Fibroblast of lung (primary cell): ENCODE results near the gene SEC24B. TPM values are rescaled to one million over a fixed set of nuclear protein-coding genes. Genes with fewer than 3 reads are reported as not detected.

Source experiments
- DNase-seq, 2 donors: peaks; one replicate each; pipeline versions ENCODE4 v3.0.0 to v3.0.0-alpha.2; 2010; ENCODE audit warnings: low read depth in 2 of 2
- H2AFZ ChIP-seq: 2 replicates; pipeline ENCODE4 v1.5.1; 2012; ENCODE audit warnings: low read length, control low read depth, inconsistent platforms
- H3K27ac ChIP-seq: 2 replicates; pipeline ENCODE4 v1.5.1; 2011; ENCODE audit warnings: low read length, control low read depth; ENCODE audit not compliant: insufficient read depth
- H3K27me3 ChIP-seq: 2 replicates; pipeline ENCODE4 v1.5.1; 2011; ENCODE audit warnings: mild to moderate bottlenecking, low read length; ENCODE audit not compliant: control insufficient read depth, insufficient read depth
- H3K36me3 ChIP-seq: 2 replicates; pipeline ENCODE4 v1.5.1; 2011; ENCODE audit warnings: low read length; ENCODE audit not compliant: control insufficient read depth, insufficient read depth
- H3K4me1 ChIP-seq: 2 replicates; pipeline ENCODE4 v1.5.1; 2011; ENCODE audit warnings: low read length; ENCODE audit not compliant: control insufficient read depth, insufficient read depth; ENCODE audit errors: extremely low read depth
- H3K4me2 ChIP-seq: 2 replicates; pipeline ENCODE4 v1.5.1; 2011; ENCODE audit warnings: low read length, control low read depth; ENCODE audit not compliant: insufficient read depth; ENCODE audit errors: extremely low read depth
- H3K4me3 ChIP-seq, 4 experiments: fragments of 200-600 bp in 1 of 4; sonication (generic) in 1 of 4; replicated peaks in 1 of 4; 2 replicates each; pipeline ENCODE4 v1.5.1; 2011 to 2016; ENCODE audit warnings: low read length in 4 of 4, low read depth in 3 of 4, mild to moderate bottlenecking in 3 of 4, control low read depth in 2 of 4, inconsistent platforms in 1 of 4, mixed read lengths in 1 of 4; ENCODE audit not compliant: insufficient read depth in 1 of 4; ENCODE audit errors: control extremely low read depth in 1 of 4
- H3K79me2 ChIP-seq: 2 replicates; pipeline ENCODE4 v1.5.1; 2012; ENCODE audit warnings: mild to moderate bottlenecking, low read length, inconsistent platforms; ENCODE audit not compliant: control insufficient read depth, insufficient read depth
- H3K9ac ChIP-seq: 2 replicates; pipeline ENCODE4 v1.5.1; 2011; ENCODE audit warnings: mild to moderate bottlenecking, low read length, control low read depth; ENCODE audit not compliant: insufficient read depth
- H3K9me3 ChIP-seq: 2 replicates; pipeline ENCODE4 v1.5.1; 2012; ENCODE audit warnings: low read depth, low read length; ENCODE audit not compliant: control insufficient read depth, insufficient read depth
- H4K20me1 ChIP-seq: 2 replicates; pipeline ENCODE4 v1.5.1; 2011; ENCODE audit warnings: low read length; ENCODE audit not compliant: control insufficient read depth, insufficient read depth; ENCODE audit errors: extremely low read depth
- EZH2 ChIP-seq: IDR thresholded peaks from 2 replicates; pipeline ENCODE4 v1.5.1; 2012; ENCODE audit warnings: low read length, control low read depth, mild to moderate bottlenecking; ENCODE audit errors: missing control alignments
- polyA plus RNA-seq, 2 donors: library from polyadenylated mRNA; depleted of rRNA in 1 of 2; stranded (reverse) in 1 of 2; unstranded in 1 of 2; fragments of >200 nt; gene quantifications; 2 replicates each; pipeline ENCODE4 v1.2.1, GENCODE V29; 2011 to 2012; ENCODE audit warnings: missing spikeins in 1 of 2
- total RNA-seq: library from RNA; depleted of rRNA; stranded (reverse); fragments of >200 nt; gene quantifications from 2 replicates; pipeline ENCODE4 v1.2.1, GENCODE V29; 2014
- TF ChIP-seq, protein P1 (sequence below), 2 donors: IDR thresholded peaks in 1 of 2; conservative IDR thresholded peaks in 1 of 2; 1 replicate in 1 of 2; 2 replicates in 1 of 2; pipeline ENCODE4 v1.5.1; 2011 to 2012; ENCODE audit warnings: low read length in 2 of 2, control low read depth in 1 of 2, inconsistent platforms in 1 of 2, low read depth in 1 of 2, mild to moderate bottlenecking in 1 of 2

SEC24B gene
- total and polyA plus RNA-seq, 2 donors (not counting 1 experiment from before 2014, with no cell fraction given): 16.3 to 47.9 TPM

- Histone ChIP-seq H3K4me1 (no peaks in the 10 kb centered on the region), H3K9me3 (no peaks in the 10 kb centered on the region), H3K4me3 (no peak overlapping the region), H3K27me3 (no peaks in the 10 kb centered on the region), H3K9ac (no peak overlapping the region), H3K4me2 (no peak overlapping the region), H2AFZ (no peak overlapping the region), H3K36me3 (peaks cover 6% of the 10 kb centered on the region), H3K79me2 (no peaks in the 10 kb centered on the region), H3K27ac (no peak overlapping the region), H4K20me1 (no peaks in the 10 kb centered on the region)
- DNase-seq: no peak
- no peak for TF ChIP-seq EZH2
- TF ChIP-seq, protein P1, sequence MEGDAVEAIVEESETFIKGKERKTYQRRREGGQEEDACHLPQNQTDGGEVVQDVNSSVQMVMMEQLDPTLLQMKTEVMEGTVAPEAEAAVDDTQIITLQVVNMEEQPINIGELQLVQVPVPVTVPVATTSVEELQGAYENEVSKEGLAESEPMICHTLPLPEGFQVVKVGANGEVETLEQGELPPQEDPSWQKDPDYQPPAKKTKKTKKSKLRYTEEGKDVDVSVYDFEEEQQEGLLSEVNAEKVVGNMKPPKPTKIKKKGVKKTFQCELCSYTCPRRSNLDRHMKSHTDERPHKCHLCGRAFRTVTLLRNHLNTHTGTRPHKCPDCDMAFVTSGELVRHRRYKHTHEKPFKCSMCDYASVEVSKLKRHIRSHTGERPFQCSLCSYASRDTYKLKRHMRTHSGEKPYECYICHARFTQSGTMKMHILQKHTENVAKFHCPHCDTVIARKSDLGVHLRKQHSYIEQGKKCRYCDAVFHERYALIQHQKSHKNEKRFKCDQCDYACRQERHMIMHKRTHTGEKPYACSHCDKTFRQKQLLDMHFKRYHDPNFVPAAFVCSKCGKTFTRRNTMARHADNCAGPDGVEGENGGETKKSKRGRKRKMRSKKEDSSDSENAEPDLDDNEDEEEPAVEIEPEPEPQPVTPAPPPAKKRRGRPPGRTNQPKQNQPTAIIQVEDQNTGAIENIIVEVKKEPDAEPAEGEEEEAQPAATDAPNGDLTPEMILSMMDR (conservative IDR thresholded peaks at IDR 0.05 in 1 of 2, IDR thresholded peaks at IDR 0.05 in 1 of 2; ENCODE audit: low read depth in 1 of 2, low read length in 2 of 2): no peak
These were observed 98.6 kb downstream of the SEC24B start for GRCh38 chr4:109532182-109532581.

DNA sequence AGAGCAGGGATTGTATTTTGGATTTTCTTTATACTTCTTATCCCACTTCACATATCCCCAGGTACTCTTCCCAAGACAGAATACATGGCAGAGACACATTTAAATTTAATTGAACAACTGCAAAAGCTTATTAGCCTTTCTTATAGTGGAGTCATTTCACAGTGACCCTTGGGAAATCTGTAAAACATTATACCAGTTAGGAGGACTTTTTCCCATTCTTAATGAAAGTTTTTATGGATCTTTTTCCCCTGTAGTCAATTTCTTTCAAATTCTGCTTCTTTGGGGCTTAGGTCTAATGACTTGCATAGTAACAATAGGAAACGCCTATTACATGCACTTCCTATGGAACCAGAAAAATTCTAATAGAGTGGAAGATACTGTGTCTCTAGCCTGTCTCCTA, 111.8 kb downstream of the SEC24B start:
- H2AFZ ChIP-seq: no peak overlapping the region
- H3K27ac ChIP-seq: no peak overlapping the region
- no peak overlapping the region for H3K9ac ChIP-seq
- H3K9me3 ChIP-seq: no peaks in the 10 kb centered on the region
- H3K4me2 ChIP-seq: no peak overlapping the region
- H3K36me3 ChIP-seq: no peaks in the 10 kb centered on the region
- H3K79me2 ChIP-seq: no peaks in the 10 kb centered on the region
- no peaks in the 10 kb centered on the region for H4K20me1 ChIP-seq
- no peak for TF ChIP-seq EZH2
- TF ChIP-seq, protein P1 (conservative IDR thresholded peaks at IDR 0.05 in 1 of 2, IDR thresholded peaks at IDR 0.05 in 1 of 2; ENCODE audit: low read depth in 1 of 2, low read length in 2 of 2): no peak
- H3K27me3 ChIP-seq: no peaks in the 10 kb centered on the region
- no peaks in the 10 kb centered on the region for H3K4me1 ChIP-seq
- no peak for DNase-seq
- no peak overlapping the region for H3K4me3 ChIP-seq

DNA sequence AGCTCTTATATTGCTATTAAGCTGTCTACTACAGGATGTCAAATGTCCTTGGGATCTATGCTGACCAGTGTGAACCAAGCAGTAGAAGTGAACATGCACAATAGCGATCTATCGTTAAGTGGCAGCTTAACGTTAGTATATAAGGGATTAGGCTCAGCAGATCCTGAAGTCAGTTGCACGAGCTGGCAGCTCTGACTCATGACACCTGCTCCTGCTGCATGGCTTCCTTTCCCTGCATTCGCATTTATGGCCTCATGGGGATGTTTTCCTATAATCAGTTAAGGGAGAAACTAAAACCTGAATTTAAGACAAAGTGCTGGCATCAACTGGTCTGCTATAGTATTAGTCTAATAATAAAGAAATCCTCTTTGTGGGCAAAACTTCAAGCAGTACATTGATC, 113.8 kb downstream of the SEC24B start:
- H3K4me1 ChIP-seq: no peaks in the 10 kb centered on the region
- H3K9me3 ChIP-seq: no peaks in the 10 kb centered on the region
- DNase-seq: no peak
- no peaks in the 10 kb centered on the region for H3K36me3 ChIP-seq
- H3K4me2 ChIP-seq: no peak overlapping the region
- no peak overlapping the region for H3K27ac ChIP-seq
- H3K79me2 ChIP-seq: no peaks in the 10 kb centered on the region
- TF ChIP-seq, protein P1 (conservative IDR thresholded peaks at IDR 0.05 in 1 of 2, IDR thresholded peaks at IDR 0.05 in 1 of 2; ENCODE audit: low read depth in 1 of 2, low read length in 2 of 2): no peak
- TF ChIP-seq EZH2: no peak
- no peaks in the 10 kb centered on the region for H4K20me1 ChIP-seq
- H3K9ac ChIP-seq: no peak overlapping the region
- H3K4me3 ChIP-seq: no peak overlapping the region
- H2AFZ ChIP-seq: no peak overlapping the region
- no peaks in the 10 kb centered on the region for H3K27me3 ChIP-seq
